ENCODE measurements around the gene MRPL22. TPM values are rescaled to one million over a fixed set of nuclear protein-coding genes. Genes with fewer than 3 reads are reported as not detected.
"Not testable (repeated sequence)": the region's sequence is repeated elsewhere in the genome, so short reads cannot be mapped to it uniquely, and the experiment has no call there.

Gene MRPL22
- polyA plus RNA-seq, 1 donor, result 35.7 TPM

GRCh38 chr5:154937718-154938466, 3.0 kb upstream of the MRPL22 start, which contains the start of gene GEMIN5:
Gene GEMIN5 (minus strand): TSS chr5:154938211. CDS start chr5:154938133, 78 bp downstream.
- no CpG with 5 or more reads among the region's 61 CpGs for WGBS (ENCODE audit: insufficient coverage, low lambda C conversion rate)
- peak within 1 kb of the TSS; percentile 83 for H3K4me3 ChIP-seq (ENCODE audit: low read length)
- H3K4me1 ChIP-seq (ENCODE audit: control insufficient read depth, insufficient read depth, low read length), result peaks cover 11% of the 10 kb centered on the region
- no peaks in the 10 kb centered on the region for H3K27me3 ChIP-seq (ENCODE audit: control insufficient read depth, insufficient read depth, low read length)
- H3K9me3 ChIP-seq (ENCODE audit: control insufficient read depth, low read depth, low read length), result no peaks in the 10 kb centered on the region
- peak; percentile 87 to 92 for DNase-seq
- H3K27ac ChIP-seq (ENCODE audit: low read length), result peak within 1 kb of the TSS; percentile 61
- H3K36me3 ChIP-seq (ENCODE audit: control insufficient read depth, insufficient read depth, low read length), result peaks cover 5% of the 10 kb centered on the region

- H3K27me3 ChIP-seq (ENCODE audit: control insufficient read depth, insufficient read depth, low read length); H3K9me3 ChIP-seq (ENCODE audit: control insufficient read depth, low read depth, low read length); H3K4me3 ChIP-seq (ENCODE audit: low read length); H3K27ac ChIP-seq (ENCODE audit: low read length); DNase-seq; H3K36me3 ChIP-seq (ENCODE audit: control insufficient read depth, insufficient read depth, low read length): not testable (repeated sequence)
- WGBS (ENCODE audit: insufficient coverage, low lambda C conversion rate), result 74% methylated on average over 3 of the region's 5 CpGs
- peaks cover 11% of the 10 kb centered on the region for H3K4me1 ChIP-seq (ENCODE audit: control insufficient read depth, insufficient read depth, low read length)
These were observed 1.5 kb upstream of the MRPL22 start for GRCh38 chr5:154939387-154939786.

GRCh38 chr5:154940375-154940771, 500 bp upstream of the MRPL22 start:
- H3K27me3 ChIP-seq (ENCODE audit: control insufficient read depth, insufficient read depth, low read length), result no peaks in the 10 kb centered on the region
- H3K4me3 ChIP-seq (ENCODE audit: low read length), result peak overlapping the region; percentile 80
- peaks cover 11% of the 10 kb centered on the region for H3K4me1 ChIP-seq (ENCODE audit: control insufficient read depth, insufficient read depth, low read length)
- peaks cover 2% of the 10 kb centered on the region for H3K36me3 ChIP-seq (ENCODE audit: control insufficient read depth, insufficient read depth, low read length)
- peak overlapping the region; percentile 75 for H3K27ac ChIP-seq (ENCODE audit: low read length)
- 72% methylated on average over 3 of the region's 9 CpGs for WGBS (ENCODE audit: insufficient coverage, low lambda C conversion rate)
- H3K9me3 ChIP-seq (ENCODE audit: control insufficient read depth, low read depth, low read length), result no peaks in the 10 kb centered on the region
- no peak for DNase-seq

GRCh38 chr5:154943527-154943926, 2.7 kb downstream of the MRPL22 start:
- H3K27me3 ChIP-seq (ENCODE audit: control insufficient read depth, insufficient read depth, low read length), result no peaks in the 10 kb centered on the region
- no peak for DNase-seq
- H3K4me1 ChIP-seq (ENCODE audit: control insufficient read depth, insufficient read depth, low read length), result no peaks in the 10 kb centered on the region
- no CpG with 5 or more reads among the region's 5 CpGs for WGBS (ENCODE audit: insufficient coverage, low lambda C conversion rate)
- no peak overlapping the region for H3K27ac ChIP-seq (ENCODE audit: low read length)
- H3K4me3 ChIP-seq (ENCODE audit: low read length), result no peak overlapping the region
- peaks cover 2% of the 10 kb centered on the region for H3K36me3 ChIP-seq (ENCODE audit: control insufficient read depth, insufficient read depth, low read length)
- H3K9me3 ChIP-seq (ENCODE audit: control insufficient read depth, low read depth, low read length), result no peaks in the 10 kb centered on the region

GRCh38 chr5:154944716-154945115, 3.8 kb downstream of the MRPL22 start:
- Histone ChIP-seq H3K9me3 (ENCODE audit: control insufficient read depth, low read depth, low read length) (no peaks in the 10 kb centered on the region), H3K4me1 (ENCODE audit: control insufficient read depth, insufficient read depth, low read length) (no peaks in the 10 kb centered on the region), H3K27me3 (ENCODE audit: control insufficient read depth, insufficient read depth, low read length) (no peaks in the 10 kb centered on the region), H3K4me3 (ENCODE audit: low read length) (no peak overlapping the region), H3K27ac (ENCODE audit: low read length) (no peak overlapping the region), H3K36me3 (ENCODE audit: control insufficient read depth, insufficient read depth, low read length) (peaks cover 2% of the 10 kb centered on the region)
- DNase-seq, result no peak

- DNase-seq, result no peak
- no peak overlapping the region for H3K27ac ChIP-seq (ENCODE audit: low read length)
- no peak overlapping the region for H3K4me3 ChIP-seq (ENCODE audit: low read length)
- H3K4me1 ChIP-seq (ENCODE audit: control insufficient read depth, insufficient read depth, low read length), result no peaks in the 10 kb centered on the region
- peaks cover 2% of the 10 kb centered on the region for H3K36me3 ChIP-seq (ENCODE audit: control insufficient read depth, insufficient read depth, low read length)
- no peaks in the 10 kb centered on the region for H3K27me3 ChIP-seq (ENCODE audit: control insufficient read depth, insufficient read depth, low read length)
- WGBS (ENCODE audit: insufficient coverage, low lambda C conversion rate), result 100% methylated on average over 2 of the region's 2 CpGs
- H3K9me3 ChIP-seq (ENCODE audit: control insufficient read depth, low read depth, low read length), result no peaks in the 10 kb centered on the region
These were observed 4.9 kb downstream of the MRPL22 start for GRCh38 chr5:154945695-154946301.

GRCh38 chr5:154947778-154948177, 6.9 kb downstream of the MRPL22 start:
- no peaks in the 10 kb centered on the region for H3K9me3 ChIP-seq (ENCODE audit: control insufficient read depth, low read depth, low read length)

GRCh38 chr5:154948313-154948712, 7.4 kb downstream of the MRPL22 start:
- 100% methylated on average over 1 of the region's 4 CpGs for WGBS (ENCODE audit: insufficient coverage, low lambda C conversion rate)
- H3K4me1 ChIP-seq (ENCODE audit: control insufficient read depth, insufficient read depth, low read length), result no peaks in the 10 kb centered on the region

More at GRCh38 chr5:154947778-154948177, 6.9 kb downstream of the MRPL22 start:
- no peak overlapping the region for H3K27ac ChIP-seq (ENCODE audit: low read length)
- no peaks in the 10 kb centered on the region for H3K27me3 ChIP-seq (ENCODE audit: control insufficient read depth, insufficient read depth, low read length)
- WGBS (ENCODE audit: insufficient coverage, low lambda C conversion rate), result 70% methylated on average over 2 of the region's 6 CpGs
- no peak for DNase-seq
- no peak overlapping the region for H3K4me3 ChIP-seq (ENCODE audit: low read length)
- peaks cover 2% of the 10 kb centered on the region for H3K36me3 ChIP-seq (ENCODE audit: control insufficient read depth, insufficient read depth, low read length)
- H3K4me1 ChIP-seq (ENCODE audit: control insufficient read depth, insufficient read depth, low read length), result no peaks in the 10 kb centered on the region

GRCh38 chr5:154949781-154950180, 8.9 kb downstream of the MRPL22 start:
- H3K4me3 ChIP-seq (ENCODE audit: low read length), result no peak overlapping the region
- H3K27ac ChIP-seq (ENCODE audit: low read length), result peak overlapping the region; percentile 30
- no peaks in the 10 kb centered on the region for H3K27me3 ChIP-seq (ENCODE audit: control insufficient read depth, insufficient read depth, low read length)
- H3K4me1 ChIP-seq (ENCODE audit: control insufficient read depth, insufficient read depth, low read length), result no peaks in the 10 kb centered on the region
- 60% methylated on average over 1 of the region's 2 CpGs for WGBS (ENCODE audit: insufficient coverage, low lambda C conversion rate)
- DNase-seq, result peak; percentile 24 to 55
- no peaks in the 10 kb centered on the region for H3K36me3 ChIP-seq (ENCODE audit: control insufficient read depth, insufficient read depth, low read length)
- H3K9me3 ChIP-seq (ENCODE audit: control insufficient read depth, low read depth, low read length), result no peaks in the 10 kb centered on the region

More at GRCh38 chr5:154948313-154948712, 7.4 kb downstream of the MRPL22 start:
- Histone ChIP-seq H3K27me3 (ENCODE audit: control insufficient read depth, insufficient read depth, low read length) (no peaks in the 10 kb centered on the region), H3K36me3 (ENCODE audit: control insufficient read depth, insufficient read depth, low read length) (no peaks in the 10 kb centered on the region), H3K27ac (ENCODE audit: low read length) (no peak overlapping the region), H3K9me3 (ENCODE audit: control insufficient read depth, low read depth, low read length) (no peaks in the 10 kb centered on the region), H3K4me3 (ENCODE audit: low read length) (no peak overlapping the region)
- no peak for DNase-seq

- DNase-seq, result no peak
- peaks cover 33% of the 10 kb centered on the region for H3K36me3 ChIP-seq (ENCODE audit: control insufficient read depth, insufficient read depth, low read length)
- no peaks in the 10 kb centered on the region for H3K4me1 ChIP-seq (ENCODE audit: control insufficient read depth, insufficient read depth, low read length)
- no peaks in the 10 kb centered on the region for H3K27me3 ChIP-seq (ENCODE audit: control insufficient read depth, insufficient read depth, low read length)
- no peak overlapping the region for H3K4me3 ChIP-seq (ENCODE audit: low read length)
- no peak overlapping the region for H3K27ac ChIP-seq (ENCODE audit: low read length)
- no peaks in the 10 kb centered on the region for H3K9me3 ChIP-seq (ENCODE audit: control insufficient read depth, low read depth, low read length)
These were observed 15.8 kb downstream of the MRPL22 start for GRCh38 chr5:154956712-154957111.

- DNase-seq, result no peak
- H3K27me3 ChIP-seq (ENCODE audit: control insufficient read depth, insufficient read depth, low read length), result no peaks in the 10 kb centered on the region
- H3K4me1 ChIP-seq (ENCODE audit: control insufficient read depth, insufficient read depth, low read length), result no peaks in the 10 kb centered on the region
- no peak overlapping the region for H3K4me3 ChIP-seq (ENCODE audit: low read length)
- no peak overlapping the region for H3K27ac ChIP-seq (ENCODE audit: low read length)
- peaks cover 42% of the 10 kb centered on the region for H3K36me3 ChIP-seq (ENCODE audit: control insufficient read depth, insufficient read depth, low read length)
- no peaks in the 10 kb centered on the region for H3K9me3 ChIP-seq (ENCODE audit: control insufficient read depth, low read depth, low read length)
- no CpG with 5 or more reads among the region's 1 CpG for WGBS (ENCODE audit: insufficient coverage, low lambda C conversion rate)
These were observed 21.6 kb downstream of the MRPL22 start for GRCh38 chr5:154962494-154962893.
